ENCODE measurements around the gene RNF4.
A peak's percentile ranks its signal among the peaks of the same experiment; 100 is the strongest.

RNF4 gene, protein sequence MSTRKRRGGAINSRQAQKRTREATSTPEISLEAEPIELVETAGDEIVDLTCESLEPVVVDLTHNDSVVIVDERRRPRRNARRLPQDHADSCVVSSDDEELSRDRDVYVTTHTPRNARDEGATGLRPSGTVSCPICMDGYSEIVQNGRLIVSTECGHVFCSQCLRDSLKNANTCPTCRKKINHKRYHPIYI

DNA sequence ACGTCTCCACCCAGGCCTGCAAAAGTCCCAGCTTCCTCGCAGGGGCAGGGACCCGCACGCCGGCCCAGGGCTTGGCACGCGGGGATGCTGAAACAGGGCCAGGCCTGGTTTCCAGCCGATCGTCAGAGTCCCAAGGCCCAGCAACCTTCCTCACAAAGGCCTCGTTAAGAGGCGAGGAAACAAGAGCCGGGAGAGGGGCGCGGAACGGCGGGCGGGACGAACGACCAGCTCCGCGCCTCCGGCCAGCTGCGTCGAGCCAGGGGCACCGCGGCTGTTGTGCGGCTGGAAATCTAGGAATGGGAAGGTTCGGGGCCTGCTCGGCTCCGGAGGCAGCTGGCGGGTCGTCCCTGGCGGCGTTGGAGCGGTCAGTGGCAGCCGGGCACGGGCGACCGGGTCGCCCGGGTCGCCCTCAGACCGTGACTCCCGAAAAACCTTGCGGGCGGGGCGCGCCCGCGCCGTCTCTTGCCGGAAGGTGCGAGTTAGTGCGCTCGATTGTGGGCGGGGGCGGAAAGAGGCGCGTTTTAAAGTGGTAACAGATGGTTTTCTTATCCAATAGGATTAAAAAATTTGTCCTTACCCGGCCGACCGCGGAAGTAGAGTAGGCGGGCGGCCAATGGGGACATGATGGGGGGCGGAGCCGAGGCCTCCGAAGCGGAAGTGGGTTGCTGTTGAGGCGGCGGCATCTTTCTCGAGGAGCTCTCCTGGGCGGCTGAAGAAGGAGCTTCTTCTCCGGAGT lies at the start of gene RNF4:
RNF4 (plus strand) TSS at position 651 of the 736 bp plus-strand sequence. CDS start 21,388 bp downstream, outside the sequence.
- H3K36me3 ChIP-seq (ENCODE audit: insufficient read depth, low read length), result peaks cover 38% of the 10 kb centered on the region
- H3K9ac ChIP-seq (ENCODE audit: low read length), result peak within 1 kb of the TSS; percentile 98
- H2AFZ ChIP-seq (ENCODE audit: low read length), result no peak within 1 kb of the TSS
- H3F3A ChIP-seq (ENCODE audit: insufficient read depth, low read length), result no peaks in the 10 kb centered on the region
- H3K9me2 ChIP-seq (ENCODE audit: low read depth, low read length), result no peaks in the 10 kb centered on the region
- H3K27me3 ChIP-seq (ENCODE audit: insufficient read depth, low read length), result no peaks in the 10 kb centered on the region
- peak within 1 kb of the TSS; percentile 99 for H3K4me2 ChIP-seq (ENCODE audit: low read length)
- peak within 1 kb of the TSS; percentile 89 for H3K4me3 ChIP-seq (ENCODE audit: low read depth, low read length, poor library complexity, severe bottlenecking)
- H3K4me1 ChIP-seq (ENCODE audit: insufficient read depth, low read length, severe bottlenecking), result peaks cover 14% of the 10 kb centered on the region
- TF ChIP-seq, protein P1, sequence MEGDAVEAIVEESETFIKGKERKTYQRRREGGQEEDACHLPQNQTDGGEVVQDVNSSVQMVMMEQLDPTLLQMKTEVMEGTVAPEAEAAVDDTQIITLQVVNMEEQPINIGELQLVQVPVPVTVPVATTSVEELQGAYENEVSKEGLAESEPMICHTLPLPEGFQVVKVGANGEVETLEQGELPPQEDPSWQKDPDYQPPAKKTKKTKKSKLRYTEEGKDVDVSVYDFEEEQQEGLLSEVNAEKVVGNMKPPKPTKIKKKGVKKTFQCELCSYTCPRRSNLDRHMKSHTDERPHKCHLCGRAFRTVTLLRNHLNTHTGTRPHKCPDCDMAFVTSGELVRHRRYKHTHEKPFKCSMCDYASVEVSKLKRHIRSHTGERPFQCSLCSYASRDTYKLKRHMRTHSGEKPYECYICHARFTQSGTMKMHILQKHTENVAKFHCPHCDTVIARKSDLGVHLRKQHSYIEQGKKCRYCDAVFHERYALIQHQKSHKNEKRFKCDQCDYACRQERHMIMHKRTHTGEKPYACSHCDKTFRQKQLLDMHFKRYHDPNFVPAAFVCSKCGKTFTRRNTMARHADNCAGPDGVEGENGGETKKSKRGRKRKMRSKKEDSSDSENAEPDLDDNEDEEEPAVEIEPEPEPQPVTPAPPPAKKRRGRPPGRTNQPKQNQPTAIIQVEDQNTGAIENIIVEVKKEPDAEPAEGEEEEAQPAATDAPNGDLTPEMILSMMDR (IDR thresholded peaks at IDR 0.05; ENCODE audit: low read length), result no peak
- TF ChIP-seq EZH2 (IDR thresholded peaks at IDR 0.05; ENCODE audit: borderline replicate concordance, low read length), result no peak
- no peaks in the 10 kb centered on the region for H4K20me1 ChIP-seq (ENCODE audit: insufficient read depth, low read length)
- peaks cover 42% of the 10 kb centered on the region for H3K79me2 ChIP-seq (ENCODE audit: insufficient read depth, low read length)
- H3K9me3 ChIP-seq (ENCODE audit: low read length), result no peaks in the 10 kb centered on the region
- peak within 1 kb of the TSS; percentile 70 for H3K27ac ChIP-seq (ENCODE audit: low read depth, low read length, poor library complexity, severe bottlenecking)

DNA sequence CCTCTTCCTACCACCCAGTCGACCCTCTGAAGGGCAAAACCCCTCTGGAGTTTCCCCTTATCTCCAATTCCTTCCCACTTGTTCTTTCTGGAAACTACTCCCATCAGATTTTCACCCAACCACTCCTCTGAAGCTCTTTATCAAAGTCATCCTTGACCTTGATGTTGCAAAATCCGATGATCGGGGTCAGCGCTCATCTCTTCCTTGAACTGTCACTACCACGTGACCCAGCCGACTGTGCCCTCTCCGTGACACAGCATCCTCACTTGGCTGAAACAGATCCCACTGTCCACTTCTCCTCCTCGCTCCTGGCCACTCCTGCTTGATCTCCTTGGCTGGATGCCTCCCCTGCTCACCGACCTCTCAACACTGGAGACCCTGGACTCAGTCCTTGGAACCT lies 49.1 kb upstream of the RNF4 start:
- no peaks in the 10 kb centered on the region for H3K27me3 ChIP-seq (ENCODE audit: insufficient read depth, low read length)
- no peaks in the 10 kb centered on the region for H3K36me3 ChIP-seq (ENCODE audit: insufficient read depth, low read length)
- H3K27ac ChIP-seq (ENCODE audit: low read depth, low read length, poor library complexity, severe bottlenecking), result no peak overlapping the region

DNA sequence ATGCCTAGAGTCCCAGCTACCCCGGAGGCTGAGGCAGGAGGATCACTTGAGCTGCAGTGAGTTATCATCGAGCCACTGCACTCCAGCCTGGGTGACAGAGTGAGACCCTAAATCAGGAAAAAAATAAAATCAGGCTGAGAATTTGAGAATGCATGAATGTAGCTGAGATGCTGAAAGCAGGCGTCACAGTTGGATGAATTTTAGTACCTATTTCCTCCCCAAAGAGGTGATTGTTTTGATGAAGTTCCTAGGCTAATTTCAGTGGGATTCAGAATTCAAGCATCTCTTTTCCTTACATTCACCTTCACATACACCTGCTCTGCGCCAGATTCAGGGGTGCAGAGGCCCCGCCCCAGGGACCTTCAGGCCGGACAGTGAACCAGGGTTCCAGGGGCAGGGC lies 47.0 kb upstream of the RNF4 start:
- no peak for TF ChIP-seq EZH2 (IDR thresholded peaks at IDR 0.05; ENCODE audit: borderline replicate concordance, low read length)
- TF ChIP-seq, protein P1 (IDR thresholded peaks at IDR 0.05; ENCODE audit: low read length), result no peak
- Histone ChIP-seq H3K9ac (ENCODE audit: low read length) (no peak overlapping the region), H3K36me3 (ENCODE audit: insufficient read depth, low read length) (no peaks in the 10 kb centered on the region), H3K79me2 (ENCODE audit: insufficient read depth, low read length) (no peaks in the 10 kb centered on the region), H3K9me2 (ENCODE audit: low read depth, low read length) (no peaks in the 10 kb centered on the region), H3K4me3 (ENCODE audit: low read depth, low read length, poor library complexity, severe bottlenecking) (no peak overlapping the region), H3K9me3 (ENCODE audit: low read length) (no peaks in the 10 kb centered on the region), H3K27me3 (ENCODE audit: insufficient read depth, low read length) (no peaks in the 10 kb centered on the region), H4K20me1 (ENCODE audit: insufficient read depth, low read length) (no peaks in the 10 kb centered on the region), H3F3A (ENCODE audit: insufficient read depth, low read length) (no peaks in the 10 kb centered on the region), H2AFZ (ENCODE audit: low read length) (no peak overlapping the region), H3K4me1 (ENCODE audit: insufficient read depth, low read length, severe bottlenecking) (peaks cover 14% of the 10 kb centered on the region), H3K4me2 (ENCODE audit: low read length) (no peak overlapping the region), H3K27ac (ENCODE audit: low read depth, low read length, poor library complexity, severe bottlenecking) (no peak overlapping the region)

More for the DNA sequence above, 49.1 kb upstream of the RNF4 start:
- Histone ChIP-seq H3K4me2 (ENCODE audit: low read length) (no peak overlapping the region), H3F3A (ENCODE audit: insufficient read depth, low read length) (no peaks in the 10 kb centered on the region), H4K20me1 (ENCODE audit: insufficient read depth, low read length) (no peaks in the 10 kb centered on the region), H2AFZ (ENCODE audit: low read length) (no peak overlapping the region), H3K9ac (ENCODE audit: low read length) (no peak overlapping the region), H3K9me2 (ENCODE audit: low read depth, low read length) (no peaks in the 10 kb centered on the region), H3K4me1 (ENCODE audit: insufficient read depth, low read length, severe bottlenecking) (peaks cover 14% of the 10 kb centered on the region), H3K4me3 (ENCODE audit: low read depth, low read length, poor library complexity, severe bottlenecking) (no peak overlapping the region), H3K79me2 (ENCODE audit: insufficient read depth, low read length) (no peaks in the 10 kb centered on the region), H3K9me3 (ENCODE audit: low read length) (no peaks in the 10 kb centered on the region)
- TF ChIP-seq EZH2 (IDR thresholded peaks at IDR 0.05; ENCODE audit: borderline replicate concordance, low read length), result no peak
- TF ChIP-seq, protein P1 (IDR thresholded peaks at IDR 0.05; ENCODE audit: low read length), result no peak
